Mononuclear cell (primary cell): ENCODE data around the gene DNAH8. TPM values are rescaled to one million over a fixed set of nuclear protein-coding genes. Genes with fewer than 3 reads are reported as not detected.

ENCODE experiments used
- H3K27me3 ChIP-seq: 2 replicates; pipeline ENCODE4 v1.6.0; 2011; ENCODE audit warnings: low read length, control low read depth; ENCODE audit not compliant: insufficient read depth
- H3K4me1 ChIP-seq: 2 replicates; pipeline ENCODE4 v1.5.1; 2011; ENCODE audit warnings: mild to moderate bottlenecking, low read length, control low read depth; ENCODE audit not compliant: insufficient read depth
- H3K4me3 ChIP-seq: 2 replicates; pipeline ENCODE4 v1.5.1; 2011; ENCODE audit warnings: mild to moderate bottlenecking, low read length, moderate library complexity
- H3K9me3 ChIP-seq: 2 replicates; pipeline ENCODE4 v1.5.1; 2011; ENCODE audit warnings: low read depth, mild to moderate bottlenecking, control low read depth, low read length
- total RNA-seq: library from RNA; depleted of rRNA; stranded (reverse); fragments of >200 nt; gene quantifications from one replicate; pipeline ENCODE4 v1.2.3, GENCODE V29; 2012

The DNAH8 gene
- total RNA-seq, 1 donor = 0.10 TPM

- H3K4me1 ChIP-seq = no peaks in the 10 kb centered on the region
These were observed 91.7 kb downstream of the DNAH8 start for GRCh38 chr6:38806833-38807232.

GRCh38 chr6:38808039-38808438 lies 92.9 kb downstream of the DNAH8 start:
- no peaks in the 10 kb centered on the region for H3K4me1 ChIP-seq
- H3K4me3 ChIP-seq = no peak overlapping the region
- peaks cover 4% of the 10 kb centered on the region for H3K27me3 ChIP-seq
- no peaks in the 10 kb centered on the region for H3K9me3 ChIP-seq

More at GRCh38 chr6:38806833-38807232, 91.7 kb downstream of the DNAH8 start:
- Histone ChIP-seq H3K9me3 (no peaks in the 10 kb centered on the region), H3K27me3 (peaks cover 3% of the 10 kb centered on the region), H3K4me3 (no peak overlapping the region)

- Histone ChIP-seq H3K4me1 (no peaks in the 10 kb centered on the region), H3K4me3 (no peak overlapping the region), H3K27me3 (peaks cover 7% of the 10 kb centered on the region), H3K9me3 (no peaks in the 10 kb centered on the region)
These were observed 98.1 kb downstream of the DNAH8 start for GRCh38 chr6:38813041-38813823.

- H3K4me1 ChIP-seq = no peaks in the 10 kb centered on the region
- no peaks in the 10 kb centered on the region for H3K9me3 ChIP-seq
- H3K27me3 ChIP-seq = peaks cover 10% of the 10 kb centered on the region
- H3K4me3 ChIP-seq = no peak overlapping the region
These were observed 99.7 kb downstream of the DNAH8 start for GRCh38 chr6:38814761-38815160.

- peaks cover 10% of the 10 kb centered on the region for H3K27me3 ChIP-seq
- no peaks in the 10 kb centered on the region for H3K4me1 ChIP-seq
- H3K4me3 ChIP-seq = no peak overlapping the region
- no peaks in the 10 kb centered on the region for H3K9me3 ChIP-seq
These were observed 100.1 kb downstream of the DNAH8 start for GRCh38 chr6:38815250-38815649.

GRCh38 chr6:38818691-38819090 lies 103.6 kb downstream of the DNAH8 start:
- Histone ChIP-seq H3K27me3 (peaks cover 6% of the 10 kb centered on the region), H3K9me3 (no peaks in the 10 kb centered on the region), H3K4me3 (no peak overlapping the region), H3K4me1 (no peaks in the 10 kb centered on the region)

GRCh38 chr6:38822963-38823362 lies 107.9 kb downstream of the DNAH8 start:
- no peaks in the 10 kb centered on the region for H3K4me1 ChIP-seq
- H3K9me3 ChIP-seq = no peaks in the 10 kb centered on the region
- peaks cover 2% of the 10 kb centered on the region for H3K27me3 ChIP-seq
- H3K4me3 ChIP-seq = no peak overlapping the region

GRCh38 chr6:38824243-38824894 lies 109.3 kb downstream of the DNAH8 start:
- H3K9me3 ChIP-seq = no peaks in the 10 kb centered on the region
- H3K4me1 ChIP-seq = no peaks in the 10 kb centered on the region
- H3K27me3 ChIP-seq = no peaks in the 10 kb centered on the region
- H3K4me3 ChIP-seq = no peak overlapping the region

DNA sequence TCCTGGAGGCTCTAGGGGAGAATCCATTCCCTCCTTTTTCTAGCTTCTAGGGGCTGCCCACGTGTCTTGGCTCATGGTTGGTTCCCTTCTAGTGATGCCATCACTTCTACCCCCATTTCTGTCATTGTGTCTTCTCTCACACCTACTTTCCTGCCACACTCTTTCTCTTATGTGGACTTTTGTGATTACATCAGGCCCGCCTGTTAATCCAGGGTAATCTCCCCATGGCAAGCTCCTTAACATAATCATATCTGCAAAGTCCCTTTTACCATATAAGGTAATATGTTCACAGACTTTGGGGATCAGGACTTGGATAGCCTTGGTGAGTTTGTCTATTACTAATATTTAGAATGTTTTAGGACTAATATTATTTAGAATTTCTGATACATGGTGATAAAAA lies 111.9 kb downstream of the DNAH8 start:
- H3K27me3 ChIP-seq = no peaks in the 10 kb centered on the region
- H3K4me3 ChIP-seq = no peak overlapping the region

GRCh38 chr6:38831865-38832264 lies 116.8 kb downstream of the DNAH8 start:
- H3K9me3 ChIP-seq = no peaks in the 10 kb centered on the region

More for the DNA sequence above, 111.9 kb downstream of the DNAH8 start:
- Histone ChIP-seq H3K9me3 (no peaks in the 10 kb centered on the region), H3K4me1 (no peaks in the 10 kb centered on the region)

DNA sequence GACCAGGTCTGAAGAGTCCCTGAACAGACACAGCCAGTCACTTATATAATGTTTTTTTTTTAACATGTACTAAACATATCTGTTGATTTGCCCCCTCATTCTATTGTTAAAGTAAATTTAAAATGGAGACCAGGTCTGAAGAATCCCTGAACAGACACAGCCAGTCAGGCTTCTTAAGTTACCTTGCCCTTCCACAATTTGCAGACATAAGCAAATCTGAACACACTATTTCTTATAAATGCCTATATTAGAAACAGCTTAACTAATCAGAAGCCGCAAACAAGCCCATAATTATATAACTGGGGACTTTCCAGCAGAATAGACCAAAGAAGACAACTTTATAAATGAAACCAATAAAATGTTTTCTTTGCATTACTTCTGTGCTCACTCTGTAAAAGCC lies 118.2 kb downstream of the DNAH8 start:
- no peak overlapping the region for H3K4me3 ChIP-seq
- H3K4me1 ChIP-seq = no peaks in the 10 kb centered on the region
- H3K9me3 ChIP-seq = no peaks in the 10 kb centered on the region
- no peaks in the 10 kb centered on the region for H3K27me3 ChIP-seq

More at GRCh38 chr6:38831865-38832264, 116.8 kb downstream of the DNAH8 start:
- Histone ChIP-seq H3K27me3 (no peaks in the 10 kb centered on the region), H3K4me1 (no peaks in the 10 kb centered on the region), H3K4me3 (no peak overlapping the region)

- Histone ChIP-seq H3K4me3 (no peak overlapping the region), H3K9me3 (no peaks in the 10 kb centered on the region)
These were observed 121.5 kb downstream of the DNAH8 start for GRCh38 chr6:38836585-38836984.

DNA sequence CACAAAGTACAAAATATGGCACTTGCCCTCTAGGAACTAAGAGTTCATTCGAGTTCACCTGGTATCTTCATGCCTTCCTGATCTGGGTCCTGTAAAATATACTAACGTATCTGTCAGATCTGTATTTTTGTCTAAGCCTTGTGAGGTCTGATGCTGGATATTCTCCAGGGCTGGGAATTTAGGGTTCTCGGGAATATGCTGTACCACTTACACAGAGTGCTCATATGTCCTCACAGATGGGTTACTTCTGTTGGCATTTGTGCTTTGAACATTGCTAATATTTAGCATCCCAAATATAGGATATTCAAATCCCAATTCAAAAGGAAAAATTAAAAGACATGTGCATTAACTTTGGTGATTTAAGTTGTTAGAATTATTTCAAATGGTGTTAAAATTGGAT lies 122.0 kb downstream of the DNAH8 start:
- Histone ChIP-seq H3K27me3 (no peaks in the 10 kb centered on the region), H3K4me1 (no peaks in the 10 kb centered on the region), H3K4me3 (no peak overlapping the region), H3K9me3 (no peaks in the 10 kb centered on the region)

More at GRCh38 chr6:38836585-38836984, 121.5 kb downstream of the DNAH8 start:
- Histone ChIP-seq H3K4me1 (no peaks in the 10 kb centered on the region), H3K27me3 (no peaks in the 10 kb centered on the region)

GRCh38 chr6:38843798-38844197 lies 128.7 kb downstream of the DNAH8 start:
- no peaks in the 10 kb centered on the region for H3K4me1 ChIP-seq
- no peak overlapping the region for H3K4me3 ChIP-seq
- no peaks in the 10 kb centered on the region for H3K9me3 ChIP-seq
- peaks cover 4% of the 10 kb centered on the region for H3K27me3 ChIP-seq

- Histone ChIP-seq H3K4me1 (no peaks in the 10 kb centered on the region), H3K4me3 (no peak overlapping the region), H3K9me3 (no peaks in the 10 kb centered on the region), H3K27me3 (peaks cover 4% of the 10 kb centered on the region)
These were observed 130.8 kb downstream of the DNAH8 start for GRCh38 chr6:38845931-38846330.
